Activated CD4-positive, alpha-beta T cell treated with anti-CD3 and anti-CD28 coated beads, Interleukin-2, amount 10 ng/mL, durations not matched to agents 24 days and 14 days (primary cell): ENCODE results near the gene SPIN3. TPM values are rescaled to one million over a fixed set of nuclear protein-coding genes. Genes with fewer than 3 reads are reported as not detected.
"Not testable (repeated sequence)": the region's sequence is repeated elsewhere in the genome, so short reads cannot be mapped to it uniquely, and the experiment has no call there.

ENCODE experiments used
- DNase-seq: peaks from one replicate; pipeline ENCODE4 v3.0.0; 2022
- H3K27ac Mint-ChIP-seq: one replicate; pipeline ENCODE4 v1.8.0; 2022; ENCODE audit warnings: mild to moderate bottlenecking, mixed read lengths
- H3K27me3 Mint-ChIP-seq: one replicate; pipeline ENCODE4 v1.8.0; 2022; ENCODE audit warnings: mixed read lengths
- H3K36me3 Mint-ChIP-seq: one replicate; pipeline ENCODE4 v1.8.0; 2022; ENCODE audit warnings: low read depth, mild to moderate bottlenecking, mixed read lengths
- H3K4me1 Mint-ChIP-seq: one replicate; pipeline ENCODE4 v1.8.0; 2021; ENCODE audit warnings: mixed read lengths
- H3K4me3 Mint-ChIP-seq: one replicate; pipeline ENCODE4 v1.8.0; 2022; ENCODE audit warnings: mild to moderate bottlenecking, moderate library complexity, mixed read lengths
- H3K9me3 Mint-ChIP-seq: one replicate; pipeline ENCODE4 v1.8.0; 2021; ENCODE audit warnings: mixed read lengths
- intact Hi-C: fragments of 100-400 bp; cut with micrococcal nuclease; formaldehyde crosslinking; loops from one replicate; pipeline ENCODE4 v1.15.1; 2023
- total RNA-seq: library from RNA; stranded (reverse); gene quantifications from 2 replicates; pipeline ENCODE4 v1.2.3, GENCODE V29; 2022

Gene SPIN3
- total RNA-seq, 1 donor from 2014 or later, result 9.3 TPM

DNA sequence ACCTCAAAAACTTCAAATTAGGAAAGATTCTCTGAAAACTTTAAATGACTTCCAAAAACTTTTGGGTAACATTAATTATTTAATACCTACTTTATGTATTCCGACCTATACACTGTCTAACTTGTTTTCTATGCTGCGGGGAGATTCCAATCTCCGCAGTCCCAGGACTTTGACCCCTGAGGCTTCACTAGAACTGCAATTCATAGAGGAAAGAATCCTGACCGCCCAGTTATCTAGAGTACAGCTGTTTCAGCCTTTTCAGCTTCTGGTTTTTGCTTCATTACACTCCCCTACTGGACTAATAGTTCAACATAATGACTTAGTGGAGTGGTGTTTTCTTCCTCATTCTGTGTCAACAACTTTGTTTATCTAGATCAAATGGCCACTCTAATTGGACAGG lies 50.1 kb downstream of the SPIN3 start:
- H3K4me3 Mint-ChIP-seq, H3K4me1 Mint-ChIP-seq, DNase-seq, H3K27me3 Mint-ChIP-seq, H3K36me3 Mint-ChIP-seq, intact Hi-C loops, H3K9me3 Mint-ChIP-seq, H3K27ac Mint-ChIP-seq: not testable (repeated sequence)

DNA sequence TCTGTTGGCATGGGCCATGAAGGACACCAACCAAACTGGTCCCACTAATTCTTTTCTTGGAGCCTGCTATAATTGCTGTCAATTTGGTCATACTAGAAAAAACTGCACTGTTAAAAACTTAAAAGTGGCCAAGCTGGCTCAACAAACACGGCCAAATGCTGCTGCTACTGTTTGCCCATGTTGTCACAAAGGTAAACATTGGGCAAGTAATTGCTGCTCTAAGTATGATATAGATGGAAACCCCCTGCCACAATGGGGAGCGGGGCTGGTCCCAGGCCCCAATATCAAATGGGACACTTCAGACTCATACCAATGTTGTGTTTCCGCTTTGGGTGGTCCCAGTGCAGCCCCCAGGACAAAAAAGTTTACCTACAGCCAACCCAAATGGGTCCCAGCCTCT lies 52.1 kb downstream of the SPIN3 start:
- no peak for DNase-seq
- Mint-ChIP-seq H3K4me1 (no peaks in the 10 kb centered on the region), H3K27ac (no peak overlapping the region), H3K36me3 (no peaks in the 10 kb centered on the region), H3K9me3 (peaks cover 3% of the 10 kb centered on the region), H3K27me3 (no peaks in the 10 kb centered on the region), H3K4me3 (no peak overlapping the region)
- intact Hi-C loops, result no loop called here

Other genes with a start within 250 kb of the SPIN3 start
- 8.7 and 9.5 TPM in 2 replicates for gene SPIN2B, start 126.0 kb upstream of the SPIN3 start, total RNA-seq
- 0.66 and 1.0 TPM in 2 replicates for gene SPIN2A, start 141.9 kb upstream of the SPIN3 start, total RNA-seq